Choroid plexus epithelial cell (primary cell): ENCODE data around the gene FCSK.

Source experiments
- DNase-seq: peaks from one replicate; pipeline ENCODE4 v3.0.0-alpha.2; 2010; ENCODE audit warnings: low read depth
- H3K4me3 ChIP-seq: 2 replicates; pipeline ENCODE4 v1.5.1; 2011; ENCODE audit warnings: low read depth, mild to moderate bottlenecking, control low read depth, low read length, moderate library complexity
- TF ChIP-seq, protein P1 (sequence below): conservative IDR thresholded peaks from 2 replicates; pipeline ENCODE4 v1.5.1; 2011; ENCODE audit warnings: low read depth, mild to moderate bottlenecking, control low read depth, inconsistent platforms, low read length, moderate library complexity

The FCSK gene

DNA sequence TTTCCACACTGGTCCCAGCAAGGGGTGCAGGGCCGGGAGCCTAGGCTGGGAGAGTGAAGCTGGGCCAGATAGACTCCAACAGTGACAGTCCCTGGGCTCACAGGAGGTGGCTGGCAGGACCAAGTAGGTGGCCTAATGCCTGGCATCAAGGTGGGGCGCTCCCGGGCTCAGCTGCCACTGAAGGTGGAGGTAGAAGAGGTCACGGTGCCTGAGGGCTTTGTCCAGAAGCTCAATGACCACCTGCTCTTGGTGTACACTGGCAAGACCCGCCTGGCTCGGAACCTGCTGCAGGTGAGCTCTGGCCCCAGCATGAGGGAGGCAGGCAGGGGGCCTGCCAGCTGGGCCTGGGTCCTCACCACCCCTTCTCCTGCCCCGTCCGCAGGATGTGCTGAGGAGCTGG, 23.8 kb downstream of the FCSK start:
- DNase-seq, result no peak
- no peak overlapping the region for H3K4me3 ChIP-seq
- TF ChIP-seq, protein P1, sequence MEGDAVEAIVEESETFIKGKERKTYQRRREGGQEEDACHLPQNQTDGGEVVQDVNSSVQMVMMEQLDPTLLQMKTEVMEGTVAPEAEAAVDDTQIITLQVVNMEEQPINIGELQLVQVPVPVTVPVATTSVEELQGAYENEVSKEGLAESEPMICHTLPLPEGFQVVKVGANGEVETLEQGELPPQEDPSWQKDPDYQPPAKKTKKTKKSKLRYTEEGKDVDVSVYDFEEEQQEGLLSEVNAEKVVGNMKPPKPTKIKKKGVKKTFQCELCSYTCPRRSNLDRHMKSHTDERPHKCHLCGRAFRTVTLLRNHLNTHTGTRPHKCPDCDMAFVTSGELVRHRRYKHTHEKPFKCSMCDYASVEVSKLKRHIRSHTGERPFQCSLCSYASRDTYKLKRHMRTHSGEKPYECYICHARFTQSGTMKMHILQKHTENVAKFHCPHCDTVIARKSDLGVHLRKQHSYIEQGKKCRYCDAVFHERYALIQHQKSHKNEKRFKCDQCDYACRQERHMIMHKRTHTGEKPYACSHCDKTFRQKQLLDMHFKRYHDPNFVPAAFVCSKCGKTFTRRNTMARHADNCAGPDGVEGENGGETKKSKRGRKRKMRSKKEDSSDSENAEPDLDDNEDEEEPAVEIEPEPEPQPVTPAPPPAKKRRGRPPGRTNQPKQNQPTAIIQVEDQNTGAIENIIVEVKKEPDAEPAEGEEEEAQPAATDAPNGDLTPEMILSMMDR, result no peak

DNA sequence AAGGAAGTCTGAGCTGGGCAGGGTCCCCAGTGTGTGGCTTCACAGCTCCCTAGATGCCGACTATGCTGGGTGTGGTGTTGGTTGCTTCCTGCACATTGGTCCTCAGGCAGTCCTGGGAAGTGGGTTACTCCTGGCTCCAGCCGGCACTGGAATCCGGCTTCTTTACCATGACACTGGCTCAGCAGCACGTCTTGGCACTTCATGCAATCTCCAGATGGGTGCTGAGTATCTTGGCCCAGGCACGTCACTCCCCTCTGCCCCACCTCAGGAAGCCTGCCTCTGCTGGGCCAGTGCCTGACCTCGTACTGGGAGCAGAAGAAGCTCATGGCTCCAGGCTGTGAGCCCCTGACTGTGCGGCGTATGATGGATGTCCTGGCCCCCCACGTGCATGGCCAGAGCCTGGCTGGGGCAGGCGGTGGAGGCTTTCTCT, 24.5 kb downstream of the FCSK start:
- peak; percentile 63 for DNase-seq
- TF ChIP-seq, protein P1, result no peak
- no peak overlapping the region for H3K4me3 ChIP-seq

DNA sequence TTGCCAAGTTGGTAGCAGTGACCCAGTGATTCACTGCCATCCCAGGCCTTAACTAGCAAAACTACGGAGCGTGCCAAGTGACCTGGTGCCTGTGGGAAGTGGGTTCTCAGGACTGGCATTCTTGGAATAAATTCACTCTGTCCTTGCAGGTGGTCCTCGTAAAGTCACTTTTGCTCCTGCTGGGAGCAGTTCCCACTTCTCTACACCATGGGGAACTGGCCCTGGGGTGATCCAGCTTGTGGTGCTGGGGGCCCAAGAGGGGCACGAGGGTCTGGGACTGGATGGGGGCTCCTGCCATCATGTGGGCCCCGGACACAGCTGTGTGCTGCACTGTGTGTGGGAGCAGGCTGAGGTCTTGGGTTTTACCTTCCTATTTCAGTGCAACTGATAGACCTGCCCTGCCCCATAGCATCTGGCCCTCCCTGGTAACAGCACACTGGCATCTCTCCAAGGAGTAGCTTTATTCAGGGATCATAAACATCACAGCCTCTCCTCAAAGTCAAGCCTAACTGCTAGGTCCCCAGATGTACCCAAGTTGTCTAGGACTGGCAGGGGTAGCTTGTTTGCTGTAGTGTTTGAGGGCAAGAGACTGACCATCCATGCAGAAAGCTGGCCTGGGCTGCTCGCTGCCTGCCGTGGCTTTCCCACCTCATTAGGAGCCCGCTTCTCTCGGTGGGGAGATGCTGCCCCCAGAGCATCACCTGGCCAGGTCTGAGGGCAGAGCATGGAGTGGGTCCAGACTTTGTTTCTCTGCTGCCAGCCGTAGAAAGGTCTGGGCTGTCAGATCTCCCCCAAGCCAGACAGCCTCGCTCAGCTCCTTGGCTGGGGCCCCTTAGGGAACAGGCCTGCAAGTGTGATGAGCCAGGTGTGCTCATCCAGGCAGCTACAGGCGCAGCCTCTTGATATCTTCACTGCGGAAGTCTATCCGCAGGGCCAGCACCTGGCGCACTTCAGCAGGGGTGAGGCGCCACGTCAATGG, 26.0 kb downstream of the FCSK start:
- TF ChIP-seq, protein P1, result no peak
- H3K4me3 ChIP-seq, result no peak overlapping the region
- DNase-seq, result no peak

DNA sequence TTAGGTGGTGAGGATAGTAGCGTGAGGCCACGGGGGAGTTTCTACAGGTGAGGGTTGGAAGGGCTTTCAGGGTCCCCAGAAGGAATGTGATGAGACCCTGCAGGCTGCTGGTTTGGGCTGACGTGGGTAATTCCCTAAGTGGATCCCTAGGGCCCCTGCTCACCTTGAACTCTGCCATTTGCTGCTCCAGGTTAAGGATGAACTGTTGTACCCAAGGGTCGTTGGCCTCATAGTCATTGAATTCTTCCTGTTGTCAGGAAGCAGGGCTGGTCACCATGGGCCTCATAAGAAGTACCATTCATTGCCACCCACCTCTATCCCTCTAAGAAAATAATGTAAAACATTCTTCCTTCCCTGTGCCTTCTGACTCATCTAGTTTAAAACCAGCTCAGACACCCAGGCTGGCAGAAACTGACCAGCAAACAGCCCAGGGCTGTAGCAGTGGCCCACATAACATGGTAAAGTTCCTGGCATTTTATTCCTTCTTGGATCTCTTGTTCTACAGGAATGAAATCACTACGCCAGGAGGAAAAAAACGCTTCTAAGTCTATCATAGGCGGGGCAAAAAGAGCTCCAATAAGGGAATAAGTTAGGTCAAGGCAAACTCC, 27.6 kb downstream of the FCSK start:
- DNase-seq, result no peak

DNA sequence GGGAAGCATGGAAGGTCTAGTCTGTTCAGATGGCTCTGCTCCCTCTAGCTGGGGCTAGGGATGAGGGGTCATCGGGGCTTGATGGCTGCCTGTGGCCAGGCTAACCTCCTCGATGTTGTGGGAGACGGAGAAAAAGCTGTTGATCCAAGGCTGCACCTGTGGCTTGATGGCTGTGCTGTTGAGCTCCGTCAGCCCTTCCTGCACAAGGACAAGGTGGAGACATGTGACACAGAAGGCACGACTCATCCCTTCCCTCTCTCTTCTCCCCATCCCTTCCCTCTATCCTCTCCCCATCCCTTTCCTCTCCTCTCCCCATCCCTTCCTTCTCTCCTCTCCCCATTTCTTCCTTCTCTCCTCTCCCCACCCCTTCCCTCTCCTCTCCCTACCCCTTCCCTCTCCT, 28.2 kb downstream of the FCSK start:
- no peak for DNase-seq
- TF ChIP-seq, protein P1, result no peak
- H3K4me3 ChIP-seq, result no peak overlapping the region

More for the DNA sequence above, 27.6 kb downstream of the FCSK start:
- TF ChIP-seq, protein P1, result no peak
- H3K4me3 ChIP-seq, result no peak overlapping the region

DNA sequence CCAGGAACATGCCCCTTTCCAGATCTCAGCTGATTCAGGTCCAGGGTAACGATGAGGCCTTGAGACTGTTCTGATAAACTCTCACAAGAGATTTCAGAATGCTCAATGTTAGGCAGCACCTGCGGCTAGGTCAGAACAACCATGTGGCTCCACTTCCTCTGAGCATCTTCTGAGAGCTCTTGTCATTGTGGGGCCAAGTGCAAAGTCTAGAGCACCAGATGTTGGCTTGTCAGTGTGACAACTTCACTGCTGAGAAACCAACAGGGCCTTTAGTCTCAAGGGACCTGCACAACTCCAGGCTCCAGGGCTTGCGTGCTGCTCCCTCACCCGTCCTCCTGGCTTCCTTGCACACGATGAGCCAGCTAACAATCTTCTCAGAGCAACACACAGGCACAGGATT, 29.0 kb downstream of the FCSK start:
- DNase-seq, result no peak
- no peak overlapping the region for H3K4me3 ChIP-seq
- TF ChIP-seq, protein P1, result no peak
